ENCODE data around the gene TMEM86B. TPM values are rescaled to one million over a fixed set of nuclear protein-coding genes. Genes with fewer than 3 reads are reported as not detected.

The TMEM86B gene
- total RNA-seq, 1 experiment from 2014 or later, result 4.8 TPM

GRCh38 chr19:55264531-55264930 is 36.0 kb upstream of the TMEM86B start:
- Histone ChIP-seq H3K9me3 (ENCODE audit: low read depth, low read length, poor library complexity, severe bottlenecking) (no peaks in the 10 kb centered on the region), H3K27ac (ENCODE audit: low read depth, low read length, poor library complexity, severe bottlenecking) (no peak overlapping the region), H3K4me1 (ENCODE audit: insufficient read depth, low read length, poor library complexity, severe bottlenecking) (peaks cover 5% of the 10 kb centered on the region), H3K36me3 (ENCODE audit: insufficient read depth, low read length, poor library complexity, severe bottlenecking) (no peaks in the 10 kb centered on the region), H3K4me3 (ENCODE audit: low read depth, low read length, poor library complexity, severe bottlenecking) (no peak overlapping the region), H3K27me3 (replicated peaks; ENCODE audit: insufficient read depth, low read depth, low read length, poor library complexity) (no peaks in the 10 kb centered on the region)
- TF ChIP-seq CTCF (conservative IDR thresholded peaks at IDR 0.05; ENCODE audit: low read depth, low read length) (no peak), EZH2 (IDR thresholded peaks at IDR 0.05; ENCODE audit: borderline replicate concordance, low read depth, low read length, poor library complexity, severe bottlenecking) (no peak)
- ChIA-PET POLR2A (ENCODE audit: low non-redundant PET) (no interaction called here), CTCF (no interaction called here)
- intact Hi-C loops (cut with micrococcal nuclease; ENCODE audit: unreplicated experiment), result no loop called here
- DNase-seq (ENCODE audit: low spot score), result no peak
- BruUV-seq (replicated peaks), result no TSS peak

GRCh38 chr19:55262359-55262758 is 33.8 kb upstream of the TMEM86B start:
- ChIA-PET CTCF (no interaction called here), POLR2A (ENCODE audit: low non-redundant PET) (no interaction called here)
- Histone ChIP-seq H3K9me3 (ENCODE audit: low read depth, low read length, poor library complexity, severe bottlenecking) (no peaks in the 10 kb centered on the region), H3K4me1 (ENCODE audit: insufficient read depth, low read length, poor library complexity, severe bottlenecking) (peaks cover 7% of the 10 kb centered on the region), H3K27me3 (replicated peaks; ENCODE audit: insufficient read depth, low read depth, low read length, poor library complexity) (no peaks in the 10 kb centered on the region), H3K4me3 (ENCODE audit: low read depth, low read length, poor library complexity, severe bottlenecking) (no peak overlapping the region), H3K36me3 (ENCODE audit: insufficient read depth, low read length, poor library complexity, severe bottlenecking) (no peaks in the 10 kb centered on the region), H3K27ac (ENCODE audit: low read depth, low read length, poor library complexity, severe bottlenecking) (no peak overlapping the region)
- intact Hi-C loops (cut with micrococcal nuclease; ENCODE audit: unreplicated experiment), result no loop called here
- no peak for TF ChIP-seq CTCF (conservative IDR thresholded peaks at IDR 0.05; ENCODE audit: low read depth, low read length)
- no peak for TF ChIP-seq EZH2 (IDR thresholded peaks at IDR 0.05; ENCODE audit: borderline replicate concordance, low read depth, low read length, poor library complexity, severe bottlenecking)
- BruUV-seq (replicated peaks), result no TSS peak
- DNase-seq (ENCODE audit: low spot score), result no peak

GRCh38 chr19:55261671-55262126 is 33.1 kb upstream of the TMEM86B start:
- DNase-seq (ENCODE audit: low spot score), result no peak

More at GRCh38 chr19:55261671-55262126, 33.1 kb upstream of the TMEM86B start:
- BruUV-seq (replicated peaks), result no TSS peak
- POLR2A ChIA-PET (ENCODE audit: low non-redundant PET), result no interaction called here
- CTCF ChIA-PET, result no interaction called here
- H3K9me3 ChIP-seq (ENCODE audit: low read depth, low read length, poor library complexity, severe bottlenecking), result no peaks in the 10 kb centered on the region
- H3K4me1 ChIP-seq (ENCODE audit: insufficient read depth, low read length, poor library complexity, severe bottlenecking), result peaks cover 13% of the 10 kb centered on the region
- no peaks in the 10 kb centered on the region for H3K27me3 ChIP-seq (replicated peaks; ENCODE audit: insufficient read depth, low read depth, low read length, poor library complexity)
- intact Hi-C loops (cut with micrococcal nuclease; ENCODE audit: unreplicated experiment), result no loop called here
- no peak overlapping the region for H3K4me3 ChIP-seq (ENCODE audit: low read depth, low read length, poor library complexity, severe bottlenecking)
- no peaks in the 10 kb centered on the region for H3K36me3 ChIP-seq (ENCODE audit: insufficient read depth, low read length, poor library complexity, severe bottlenecking)
- no peak for TF ChIP-seq CTCF (conservative IDR thresholded peaks at IDR 0.05; ENCODE audit: low read depth, low read length)
- no peak for TF ChIP-seq EZH2 (IDR thresholded peaks at IDR 0.05; ENCODE audit: borderline replicate concordance, low read depth, low read length, poor library complexity, severe bottlenecking)
- H3K27ac ChIP-seq (ENCODE audit: low read depth, low read length, poor library complexity, severe bottlenecking), result no peak overlapping the region

All from A673 (cell line).